Measurements from ENCODE around the gene GNAL.

Gene GNAL

DNA sequence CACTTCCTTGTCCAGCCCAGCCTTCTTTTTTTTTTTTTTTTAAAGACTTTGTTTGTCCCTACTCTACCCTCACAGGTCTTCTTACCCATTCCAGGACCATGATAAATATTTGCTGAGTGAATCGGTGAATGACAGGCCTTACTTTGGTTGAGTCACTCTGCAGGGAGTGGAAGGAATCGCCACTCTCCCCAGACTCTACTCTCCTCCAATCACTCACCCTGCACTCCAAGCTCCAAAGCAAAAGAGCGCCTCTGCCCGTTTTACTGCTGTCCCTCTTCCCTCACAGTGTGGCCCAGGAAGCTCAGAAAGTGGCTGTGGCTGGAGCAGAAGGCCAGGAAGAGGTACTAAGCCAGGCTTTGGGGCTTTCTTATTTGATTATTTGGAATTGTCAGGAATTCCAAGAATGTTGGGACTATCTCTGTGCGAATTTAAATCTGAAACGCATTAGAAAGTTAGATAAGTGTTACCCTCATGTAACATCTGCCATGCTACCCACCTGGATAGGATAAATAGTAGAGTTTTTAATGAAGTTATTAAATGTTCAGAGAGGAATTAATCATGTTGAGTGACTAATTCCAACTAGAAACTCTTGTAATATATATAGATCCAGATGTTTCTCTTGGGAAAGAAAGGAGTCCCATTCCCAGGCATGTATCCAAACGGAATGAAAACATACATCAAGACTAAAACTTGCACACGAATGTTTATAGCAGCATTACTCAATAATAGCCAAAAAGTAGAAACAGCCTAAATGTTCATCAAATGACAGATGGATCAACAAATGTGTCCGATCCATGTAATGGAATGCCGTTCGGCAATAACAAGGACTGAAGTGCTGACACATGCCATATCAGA, 119.2 kb downstream of the GNAL start:
- DNase-seq (ENCODE audit: low read depth, low spot score), result no peak

DNA sequence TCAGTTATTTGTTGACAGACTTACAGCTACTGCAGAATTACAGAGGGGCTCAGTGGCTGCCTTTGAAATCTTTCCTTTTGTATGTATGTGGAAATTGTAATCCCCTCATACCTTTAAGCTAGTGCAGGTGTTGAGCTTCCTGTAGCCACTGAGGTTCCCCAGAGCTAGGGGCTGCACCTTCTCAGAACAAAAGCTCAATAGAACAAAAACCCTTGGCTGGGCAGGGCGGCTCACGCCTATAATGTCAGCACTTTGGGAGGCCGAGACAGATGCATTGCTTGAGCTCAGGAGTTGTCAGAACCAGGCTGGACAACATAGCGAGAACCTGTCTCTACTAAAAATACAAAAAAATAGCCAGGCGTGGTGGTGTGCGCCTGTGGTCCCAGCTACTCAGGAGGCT, 120.8 kb downstream of the GNAL start:
- no peak for DNase-seq (ENCODE audit: low read depth, low spot score)

DNA sequence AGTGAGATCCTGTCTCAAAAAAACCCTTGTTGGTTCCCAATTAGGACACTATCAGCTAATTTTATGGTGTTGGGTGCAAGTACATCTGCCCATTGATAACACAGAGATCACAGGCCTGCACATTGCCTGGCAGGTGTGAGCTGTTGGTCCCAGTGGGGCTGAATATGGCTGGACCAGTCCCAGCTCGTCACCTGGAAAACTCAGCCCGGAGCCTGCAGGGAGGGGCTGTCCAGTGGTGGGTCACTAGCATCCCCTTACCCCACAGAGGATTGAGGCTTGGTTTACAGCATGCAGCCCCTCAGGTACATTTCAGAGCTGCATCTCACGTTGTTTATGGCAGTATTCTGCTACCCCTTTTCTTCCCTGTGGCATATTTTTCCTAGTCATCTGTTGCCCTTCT, 121.3 kb downstream of the GNAL start:
- DNase-seq (ENCODE audit: low read depth, low spot score), result no peak

DNA sequence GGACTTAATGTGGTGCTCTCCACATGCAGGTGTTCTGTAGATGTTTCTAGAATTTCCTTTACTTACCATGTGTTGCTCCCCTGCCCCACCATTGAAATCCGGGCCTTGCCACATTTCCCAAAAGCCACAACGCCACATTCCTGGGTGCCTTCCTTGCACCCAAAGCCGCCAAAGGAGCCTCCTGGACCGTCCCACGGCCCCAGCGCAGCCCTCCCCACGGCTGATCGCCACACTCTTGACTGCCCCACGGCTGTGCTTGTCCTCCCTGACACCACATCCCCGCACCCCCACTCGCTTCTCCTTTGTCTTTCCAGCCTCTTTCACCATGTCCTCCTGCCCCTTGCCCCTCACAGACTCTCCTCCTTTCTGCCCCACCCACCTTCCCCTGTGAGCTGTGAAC, 121.9 kb downstream of the GNAL start:
- DNase-seq (ENCODE audit: low read depth, low spot score), result no peak

DNA sequence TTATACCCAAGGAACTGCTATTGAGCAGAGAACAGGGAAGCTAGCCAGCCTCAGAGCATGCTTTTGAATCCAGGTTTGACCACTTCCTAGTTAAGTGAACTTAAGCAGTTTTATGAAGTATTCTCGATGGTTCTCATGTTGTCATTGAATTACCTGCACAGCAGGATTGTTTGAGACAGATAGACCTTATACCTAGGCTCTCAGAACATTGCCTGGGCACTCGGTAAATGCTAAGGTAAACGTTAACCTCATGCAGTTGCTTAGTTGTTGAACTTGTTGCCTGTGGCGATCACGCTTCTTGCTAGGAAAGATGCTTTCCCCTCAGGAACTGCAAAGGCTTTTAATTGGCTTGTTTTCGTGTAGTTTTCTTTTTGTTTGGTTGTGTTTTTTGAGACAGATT, 128.2 kb downstream of the GNAL start:
- DNase-seq (ENCODE audit: low read depth, low spot score), result no peak

DNA sequence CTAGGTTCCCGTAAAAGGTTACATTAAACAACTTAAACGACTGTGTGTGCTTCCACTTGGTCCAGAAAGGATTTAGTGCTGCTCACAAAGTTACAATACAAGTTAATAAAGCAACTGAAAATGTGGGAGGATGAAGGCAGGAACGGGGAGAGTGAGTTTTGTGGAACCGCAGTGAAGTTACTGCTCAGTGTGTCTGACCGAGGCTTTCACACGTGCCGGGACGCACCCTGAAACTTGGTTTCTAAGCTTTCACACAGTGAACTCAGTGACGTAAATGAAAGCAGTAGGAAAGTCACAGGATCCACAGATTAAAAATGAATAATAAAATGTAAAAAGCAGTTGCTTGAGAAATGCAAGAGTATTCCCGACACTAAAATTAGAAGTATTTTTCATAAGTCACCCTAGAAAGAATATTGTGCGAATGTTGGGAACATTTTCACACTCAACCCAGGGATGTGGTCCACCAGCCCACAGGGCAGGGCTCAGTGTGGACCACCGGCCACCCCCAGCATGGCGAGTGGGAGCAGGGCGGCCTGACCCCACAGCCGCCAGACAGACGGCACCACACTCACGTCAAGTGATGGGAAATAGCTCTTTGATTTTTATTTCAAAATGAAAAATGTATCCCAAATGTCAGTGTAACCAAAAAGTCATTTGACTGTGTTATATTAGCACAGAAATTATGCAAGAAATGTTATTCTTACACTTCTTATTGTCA, 129.6 kb downstream of the GNAL start:
- no peak for DNase-seq (ENCODE audit: low read depth, low spot score)

DNA sequence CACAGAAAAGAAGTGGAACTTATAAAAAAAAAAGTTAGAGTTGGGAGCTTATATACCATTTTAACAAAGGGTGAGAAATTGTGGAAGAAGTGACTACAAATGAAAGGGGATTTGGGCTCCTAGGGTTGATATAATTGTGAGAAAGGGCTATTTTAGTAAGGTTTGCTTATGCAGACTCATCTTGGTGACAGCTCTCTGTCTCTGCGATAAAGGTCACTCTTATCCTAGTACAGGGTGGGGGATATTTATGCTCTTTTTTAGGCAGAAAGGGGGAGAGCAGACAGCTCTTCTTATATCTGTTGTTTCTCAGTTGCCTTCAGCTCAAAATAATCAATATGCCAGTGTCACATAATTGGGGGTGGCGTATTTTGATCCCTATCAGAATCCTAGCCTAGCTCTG, 130.9 kb downstream of the GNAL start:
- DNase-seq (ENCODE audit: low read depth, low spot score), result no peak

DNA sequence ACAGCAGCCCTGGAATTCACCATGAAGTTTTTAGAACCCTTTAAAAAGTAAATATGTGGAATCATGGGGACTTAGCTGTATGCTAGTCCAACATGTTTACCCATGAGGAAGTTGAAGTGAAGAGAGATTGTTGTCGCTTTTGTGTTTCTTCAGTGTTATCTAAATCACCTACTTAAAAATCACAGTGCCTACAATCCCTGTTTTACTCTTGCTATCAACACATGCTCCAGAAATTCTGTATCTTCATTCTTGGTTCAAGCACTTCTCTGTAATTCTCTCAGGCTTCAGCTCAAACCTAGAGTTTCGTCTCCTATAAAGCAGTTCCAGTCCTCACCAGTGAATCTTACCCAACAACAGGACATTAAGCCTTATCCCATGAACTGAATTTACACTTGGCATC, 131.6 kb downstream of the GNAL start:
- no peak for DNase-seq (ENCODE audit: low read depth, low spot score)

DNA sequence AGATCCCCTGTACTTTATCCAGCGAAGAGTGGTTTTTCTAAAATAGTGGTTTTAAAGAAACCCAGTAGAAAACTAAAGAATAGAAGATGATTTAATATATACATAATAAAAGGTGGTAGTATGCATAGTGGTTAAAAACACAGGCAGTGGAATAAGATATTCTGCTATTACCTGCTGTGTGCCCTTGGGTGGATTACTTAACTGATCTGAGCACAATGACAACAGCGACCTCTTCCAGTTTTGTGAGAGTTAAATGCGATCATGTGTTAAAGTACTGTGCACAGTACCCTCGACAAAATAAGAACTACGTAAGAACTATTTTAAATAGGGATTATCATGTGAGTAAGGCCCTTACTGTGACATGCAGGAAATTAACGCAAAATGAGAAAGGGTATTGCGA, 132.1 kb downstream of the GNAL start:
- DNase-seq (ENCODE audit: low read depth, low spot score), result no peak

DNA sequence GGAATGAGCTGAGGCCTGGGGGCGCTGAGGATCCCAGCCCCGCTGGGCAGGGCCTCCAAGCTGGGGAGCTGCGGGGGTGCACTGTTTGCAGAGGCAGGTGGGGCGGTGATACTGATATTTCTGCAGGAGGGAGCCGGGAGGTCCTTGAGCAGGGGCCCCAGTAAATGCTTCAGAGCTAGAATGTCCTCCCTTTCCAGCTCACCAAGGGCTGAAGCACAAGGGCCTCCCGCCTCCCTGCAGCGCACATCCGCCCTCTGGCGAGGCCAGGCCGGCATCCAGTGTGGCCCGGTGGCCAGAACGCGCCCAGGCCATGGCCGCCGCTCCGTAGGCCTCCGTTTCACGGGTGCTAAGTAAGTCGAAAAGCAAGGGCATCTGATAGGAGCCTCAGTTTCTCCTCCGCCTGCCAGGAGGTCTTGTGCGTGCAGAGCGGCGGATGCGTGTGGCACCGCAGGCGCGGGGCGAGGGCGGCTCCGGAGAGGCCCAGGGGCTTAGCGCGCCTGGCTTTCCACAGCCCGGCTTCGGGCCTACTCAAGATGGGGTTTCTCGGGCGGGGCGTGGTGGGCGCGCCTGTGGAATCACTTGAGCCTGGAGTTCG, 132.7 kb downstream of the GNAL start:
- DNase-seq (ENCODE audit: low read depth, low spot score), result no peak

DNA sequence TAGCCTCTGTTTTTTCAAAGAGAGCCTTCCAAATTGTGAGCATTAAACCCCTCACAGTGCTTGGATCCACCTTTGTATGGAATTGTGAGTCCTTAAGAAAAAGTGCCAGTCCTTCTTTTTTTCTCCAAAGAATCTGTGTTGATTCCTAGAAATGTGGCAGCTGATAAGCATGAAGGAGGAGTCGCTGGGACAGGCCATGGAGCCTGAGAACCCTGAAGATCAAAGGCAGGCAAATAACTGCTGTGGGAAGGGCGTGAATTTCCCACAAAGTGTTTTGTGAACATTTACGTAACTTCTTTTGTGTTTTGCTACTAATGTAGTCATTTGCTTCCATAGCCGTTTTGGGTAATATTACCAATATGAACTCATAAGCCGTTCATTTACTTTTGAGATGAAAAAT, 134.5 kb downstream of the GNAL start:
- DNase-seq (ENCODE audit: low read depth, low spot score), result no peak

DNA sequence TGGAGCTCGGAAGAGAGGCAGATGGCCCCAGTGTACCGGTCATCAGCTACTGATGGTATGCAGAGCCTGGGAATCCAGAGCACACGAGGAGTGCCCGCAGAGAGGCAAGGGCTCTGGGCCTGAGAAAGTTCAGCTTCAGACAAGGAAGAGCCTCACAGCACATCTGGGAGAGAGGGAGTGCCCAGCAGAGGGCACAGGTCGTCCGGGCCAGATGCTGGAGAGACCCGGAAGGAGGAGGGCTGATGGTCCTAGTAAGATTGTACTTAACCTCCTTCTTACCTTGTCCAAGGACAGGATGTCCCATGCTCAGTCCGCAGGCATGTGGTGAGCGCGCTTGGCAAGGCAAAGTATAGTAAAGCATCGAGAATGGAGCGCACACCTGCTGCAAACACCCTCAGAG, 137.8 kb downstream of the GNAL start:
- no peak for DNase-seq (ENCODE audit: low read depth, low spot score)

DNA sequence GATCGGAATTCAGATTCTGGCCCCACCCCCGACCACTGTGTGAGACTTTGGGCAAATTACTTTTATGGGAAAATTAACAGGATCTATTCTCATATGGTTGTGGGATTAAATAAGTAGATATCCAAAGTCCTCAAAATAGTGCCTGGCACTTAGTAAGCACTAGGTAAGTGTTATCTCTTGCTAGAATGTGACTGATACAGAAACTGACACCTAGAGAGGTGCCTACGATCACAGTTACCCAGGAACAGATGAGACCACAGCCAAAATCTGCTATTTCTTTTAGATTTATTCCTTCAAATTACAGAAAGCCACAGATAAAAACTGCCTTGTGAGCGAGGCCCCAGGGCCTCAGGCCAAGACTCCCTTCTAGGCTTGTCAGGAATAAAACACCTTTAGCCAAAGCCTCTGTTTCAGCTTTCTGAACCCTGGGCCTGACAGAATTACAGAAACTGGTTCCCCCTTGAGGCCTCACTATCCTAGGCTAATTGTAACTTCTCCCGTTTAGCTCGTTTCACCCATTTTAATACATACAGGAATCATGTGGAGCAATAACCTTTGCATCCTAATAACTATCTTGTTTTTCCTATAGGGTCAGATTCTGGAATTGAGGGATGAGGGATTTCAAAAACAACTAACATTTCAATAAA, 139.8 kb downstream of the GNAL start:
- no peak for DNase-seq (ENCODE audit: low read depth, low spot score)

DNA sequence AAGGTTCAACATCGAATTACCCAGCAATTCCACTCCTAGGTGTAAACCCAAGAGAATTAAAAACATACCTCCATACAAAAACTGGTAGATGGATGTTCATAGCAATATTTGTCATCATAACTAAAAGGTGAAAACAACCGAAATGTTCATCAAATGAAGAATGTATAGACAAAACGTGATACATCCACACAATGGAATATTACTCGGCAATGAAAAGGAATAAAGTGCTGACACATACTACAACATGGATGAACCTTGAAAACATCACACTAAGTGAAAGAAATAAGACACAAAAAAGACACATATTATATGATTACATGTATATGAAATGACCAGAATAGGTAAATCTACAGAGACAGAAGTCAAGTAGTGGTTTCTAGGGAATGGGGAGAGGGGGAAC, 141.5 kb downstream of the GNAL start:
- no peak for DNase-seq (ENCODE audit: low read depth, low spot score)

DNA sequence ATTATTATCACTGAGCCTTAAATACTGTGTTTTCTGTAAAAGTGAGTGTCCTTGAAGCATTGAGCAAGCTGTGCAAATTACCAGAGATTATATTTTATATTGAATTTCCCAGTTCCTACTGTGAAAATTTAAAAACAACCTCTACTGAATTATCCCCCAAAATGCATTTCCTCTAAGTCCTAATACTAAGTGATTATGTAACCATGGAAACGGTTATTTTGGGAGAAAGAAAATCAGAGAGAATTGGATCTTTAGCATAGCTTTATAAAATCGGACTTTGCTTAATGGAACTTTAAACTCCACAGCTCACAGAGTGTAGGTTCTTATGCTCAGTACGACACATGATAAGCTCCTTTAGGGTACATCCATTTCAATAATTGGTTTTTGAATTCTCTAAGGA, 142.9 kb downstream of the GNAL start:
- DNase-seq (ENCODE audit: low read depth, low spot score), result no peak

DNA sequence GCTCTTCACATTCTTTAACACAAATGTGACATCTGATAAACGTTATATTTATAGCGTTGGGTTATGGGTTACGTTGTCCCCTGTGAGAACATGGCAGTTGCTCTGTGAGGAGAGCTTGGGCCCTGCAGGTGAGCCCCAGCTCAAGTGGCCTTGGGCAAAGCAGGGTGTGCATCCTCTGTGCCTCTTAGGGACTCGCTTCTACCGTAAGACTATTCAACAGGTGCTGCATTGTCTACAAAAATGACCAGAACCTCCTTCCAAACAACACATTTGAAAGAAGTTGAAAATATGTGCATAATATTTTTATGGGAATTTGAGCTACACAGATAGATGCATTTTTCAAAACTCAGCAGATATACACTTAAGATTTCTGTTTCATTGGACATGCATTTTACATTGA, 145.7 kb downstream of the GNAL start:
- no peak for DNase-seq (ENCODE audit: low read depth, low spot score)

DNA sequence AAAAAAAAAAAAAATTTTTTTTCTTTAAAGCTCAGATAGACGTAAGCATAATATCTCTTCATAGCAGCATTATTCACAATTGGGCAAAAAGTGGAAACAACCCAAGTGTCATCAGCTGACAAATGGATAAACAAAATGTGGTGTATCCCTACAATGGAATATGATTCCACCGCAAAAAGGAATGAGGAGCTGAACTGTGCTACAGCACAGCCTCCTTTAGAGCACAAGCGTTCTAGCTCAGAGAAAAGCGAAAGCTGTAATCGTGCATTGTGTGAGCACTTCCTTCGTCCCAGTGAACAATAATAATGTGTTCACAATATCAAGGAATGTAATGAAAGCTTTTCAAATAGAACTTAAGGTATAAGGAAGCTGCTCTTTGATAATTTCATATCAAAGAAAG, 150.5 kb downstream of the GNAL start:
- no peak for DNase-seq (ENCODE audit: low read depth, low spot score)

DNA sequence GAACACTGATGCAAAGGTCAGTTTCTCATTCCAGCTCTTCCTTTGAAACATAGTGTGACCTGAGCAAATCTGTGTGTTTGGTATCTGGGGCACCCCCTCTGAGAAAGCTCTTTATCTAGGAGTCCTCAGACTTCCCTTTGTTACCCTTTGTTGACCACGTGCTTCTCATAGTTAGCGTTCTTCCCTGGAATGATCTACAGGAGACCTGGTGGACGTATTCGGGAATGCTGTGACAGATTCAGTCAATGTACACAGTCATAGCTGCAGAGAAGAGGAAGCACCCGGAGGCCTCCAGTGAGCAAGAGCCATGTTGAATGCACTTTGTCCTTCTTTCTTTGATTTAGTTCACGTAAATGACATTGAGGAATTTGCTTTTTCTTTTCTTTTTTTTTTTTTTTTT, 151.4 kb downstream of the GNAL start:
- no peak for DNase-seq (ENCODE audit: low read depth, low spot score)

DNA sequence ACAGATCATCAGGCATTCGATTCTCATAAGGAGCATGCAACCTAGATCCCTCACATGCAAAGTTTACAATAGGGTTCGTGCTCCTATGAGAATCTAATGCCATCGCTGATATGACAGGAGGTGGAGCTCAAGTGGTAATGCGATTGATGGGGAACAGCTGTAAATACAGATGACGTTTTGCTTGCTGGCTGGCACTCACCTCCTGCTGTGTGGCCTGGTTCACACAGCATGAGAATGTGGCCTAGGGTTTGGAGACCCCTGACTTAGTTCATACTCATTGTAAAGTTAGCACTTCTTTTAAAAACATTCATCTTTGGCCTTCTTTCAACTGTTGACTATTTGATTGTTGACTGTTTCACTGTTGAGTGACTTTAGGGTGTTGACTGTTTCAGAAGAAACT, 153.5 kb downstream of the GNAL start:
- no peak for DNase-seq (ENCODE audit: low read depth, low spot score)

DNA sequence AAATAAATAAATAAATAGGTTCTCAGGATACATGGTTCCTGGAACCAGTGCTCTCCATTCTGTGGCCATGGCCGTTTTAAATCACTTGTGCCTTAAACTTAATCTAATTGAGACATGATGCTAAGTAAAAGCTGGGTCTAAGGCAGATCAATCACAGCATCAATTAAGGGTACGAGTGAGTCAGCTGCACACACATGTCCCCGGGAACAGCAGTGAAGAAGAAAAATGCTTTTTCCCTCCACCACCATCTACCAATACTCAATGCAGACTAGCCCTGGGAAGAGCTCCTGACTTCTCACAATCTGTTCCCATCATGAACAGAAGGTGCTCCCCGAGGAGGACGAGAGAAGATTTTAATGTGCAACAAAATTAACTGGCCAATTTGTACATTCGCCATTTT, 155.4 kb downstream of the GNAL start:
- no peak for DNase-seq (ENCODE audit: low read depth, low spot score)

DNA sequence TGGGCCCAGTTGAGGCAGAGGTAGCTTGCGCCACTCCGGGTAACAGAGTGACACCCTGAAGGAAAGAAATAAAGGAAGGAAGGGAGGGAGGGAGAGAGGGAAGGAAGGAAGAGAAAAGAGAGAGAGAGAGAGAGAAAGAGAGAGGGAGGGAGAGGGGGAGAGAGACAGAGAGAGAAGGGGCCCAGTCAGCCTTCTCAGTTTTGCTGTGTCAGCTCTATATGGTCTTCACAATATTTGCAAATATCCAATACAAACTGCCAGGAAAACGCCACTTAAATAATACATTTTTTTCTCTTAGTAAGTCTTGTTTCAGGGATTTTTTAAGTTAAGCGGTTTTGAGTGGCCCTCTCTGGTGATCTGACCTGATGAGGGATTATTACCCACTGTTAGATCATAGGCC, 156.6 kb downstream of the GNAL start:
- no peak for DNase-seq (ENCODE audit: low read depth, low spot score)

DNA sequence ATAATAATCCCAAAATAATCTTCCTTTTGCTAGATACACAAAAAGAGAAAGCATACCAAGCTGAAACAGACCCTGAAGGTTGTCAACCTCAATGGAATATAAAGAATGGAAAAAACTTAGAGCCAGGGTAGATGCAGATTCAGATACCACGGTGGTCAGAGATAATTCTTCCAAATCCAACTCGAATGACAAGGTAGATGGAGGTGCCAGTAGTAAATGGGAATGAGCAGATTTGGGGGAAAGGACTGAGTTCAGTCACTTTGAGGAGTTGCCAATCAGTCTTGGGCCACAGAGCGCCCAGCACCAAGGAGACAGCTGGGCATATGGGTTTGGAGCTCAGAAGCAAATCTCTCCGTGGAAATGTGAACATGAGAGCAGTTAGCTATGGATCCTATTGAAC, 158.7 kb downstream of the GNAL start:
- no peak for DNase-seq (ENCODE audit: low read depth, low spot score)

DNA sequence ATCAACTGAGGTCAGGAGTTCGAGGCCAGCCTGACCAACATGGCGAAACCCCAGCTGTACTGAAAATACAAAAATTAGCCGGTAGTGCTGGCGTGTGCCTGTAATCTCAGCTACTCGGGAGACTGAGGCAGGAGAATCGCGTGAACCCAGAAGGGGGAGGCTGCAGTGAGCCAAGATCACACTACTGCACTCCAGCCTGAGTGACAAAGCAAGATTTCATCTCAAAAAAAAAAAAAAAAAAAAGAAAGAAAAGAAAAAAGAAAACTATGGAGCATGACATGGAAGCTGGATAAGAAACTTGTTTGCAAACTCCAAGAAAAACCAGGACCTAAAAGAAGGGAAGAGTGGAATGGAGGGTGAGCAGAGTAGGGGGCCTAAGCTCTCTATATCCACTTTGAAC, 160.2 kb downstream of the GNAL start:
- DNase-seq (ENCODE audit: low read depth, low spot score), result no peak

Data from activated naive CD8-positive, alpha-beta T cell treated with anti-CD3 and anti-CD28 coated beads, Interleukin-2, amount 50 U/mL, for 16 hours (primary cell).